Rectal smooth muscle tissue (tissue), 1 donor: ENCODE data around the gene RPA1.

Experiments
- H3K27ac ChIP-seq: one replicate; pipeline ENCODE4 v1.7.0; 2013; ENCODE audit warnings: low read depth, low read length, inconsistent platforms
- H3K27me3 ChIP-seq: one replicate; pipeline ENCODE4 v1.7.0; 2013; ENCODE audit warnings: low read length; ENCODE audit not compliant: control insufficient read depth, insufficient read depth
- H3K36me3 ChIP-seq: one replicate; pipeline ENCODE4 v1.7.0; 2013; ENCODE audit warnings: low read length; ENCODE audit not compliant: control insufficient read depth, insufficient read depth
- H3K4me1 ChIP-seq: one replicate; pipeline ENCODE4 v1.7.0; 2013; ENCODE audit warnings: low read length; ENCODE audit not compliant: control insufficient read depth, insufficient read depth
- H3K4me3 ChIP-seq: one replicate; pipeline ENCODE4 v1.7.0; 2013; ENCODE audit warnings: low read length
- H3K9ac ChIP-seq: one replicate; pipeline ENCODE4 v1.7.0; 2013; ENCODE audit warnings: low read length

RPA1 gene

GRCh38 chr17:1868090-1868489 is 38.3 kb downstream of the RPA1 start:
- Histone ChIP-seq H3K9ac (no peak overlapping the region), H3K36me3 (peaks cover 5% of the 10 kb centered on the region), H3K27me3 (no peaks in the 10 kb centered on the region), H3K27ac (no peak overlapping the region), H3K4me3 (no peak overlapping the region), H3K4me1 (no peaks in the 10 kb centered on the region)

GRCh38 chr17:1870592-1870991 is 40.8 kb downstream of the RPA1 start:
- Histone ChIP-seq H3K27ac (no peak overlapping the region), H3K27me3 (no peaks in the 10 kb centered on the region), H3K36me3 (peaks cover 5% of the 10 kb centered on the region), H3K4me1 (no peaks in the 10 kb centered on the region), H3K9ac (no peak overlapping the region), H3K4me3 (no peak overlapping the region)

GRCh38 chr17:1871756-1872155 is 42.0 kb downstream of the RPA1 start:
- no peak overlapping the region for H3K9ac ChIP-seq
- H3K27ac ChIP-seq, result no peak overlapping the region
- no peak overlapping the region for H3K4me3 ChIP-seq
- H3K4me1 ChIP-seq, result no peaks in the 10 kb centered on the region
- peaks cover 7% of the 10 kb centered on the region for H3K36me3 ChIP-seq
- H3K27me3 ChIP-seq, result no peaks in the 10 kb centered on the region

- Histone ChIP-seq H3K4me1 (no peaks in the 10 kb centered on the region), H3K36me3 (peaks cover 12% of the 10 kb centered on the region), H3K4me3 (no peak overlapping the region), H3K27me3 (no peaks in the 10 kb centered on the region), H3K9ac (no peak overlapping the region), H3K27ac (no peak overlapping the region)
These were observed 42.4 kb downstream of the RPA1 start for GRCh38 chr17:1872254-1872653.

- Histone ChIP-seq H3K27ac (no peak overlapping the region), H3K36me3 (peaks cover 17% of the 10 kb centered on the region), H3K4me3 (no peak overlapping the region), H3K9ac (no peak overlapping the region), H3K27me3 (no peaks in the 10 kb centered on the region), H3K4me1 (no peaks in the 10 kb centered on the region)
These were observed 43.2 kb downstream of the RPA1 start for GRCh38 chr17:1872976-1873375.

- no peak overlapping the region for H3K4me3 ChIP-seq
- H3K4me1 ChIP-seq, result no peaks in the 10 kb centered on the region
- peaks cover 18% of the 10 kb centered on the region for H3K36me3 ChIP-seq
- H3K27me3 ChIP-seq, result no peaks in the 10 kb centered on the region
- no peak overlapping the region for H3K9ac ChIP-seq
- H3K27ac ChIP-seq, result no peak overlapping the region
These were observed 43.6 kb downstream of the RPA1 start for GRCh38 chr17:1873418-1873817.

GRCh38 chr17:1875597-1875996 is 45.8 kb downstream of the RPA1 start:
- no peak overlapping the region for H3K27ac ChIP-seq
- peaks cover 27% of the 10 kb centered on the region for H3K36me3 ChIP-seq
- H3K9ac ChIP-seq, result no peak overlapping the region
- no peak overlapping the region for H3K4me3 ChIP-seq
- H3K4me1 ChIP-seq, result no peaks in the 10 kb centered on the region
- no peaks in the 10 kb centered on the region for H3K27me3 ChIP-seq

GRCh38 chr17:1878419-1879121 is 48.8 kb downstream of the RPA1 start:
- H3K27me3 ChIP-seq, result no peaks in the 10 kb centered on the region
- no peak overlapping the region for H3K4me3 ChIP-seq
- H3K27ac ChIP-seq, result no peak overlapping the region
- H3K9ac ChIP-seq, result no peak overlapping the region
- no peaks in the 10 kb centered on the region for H3K4me1 ChIP-seq
- H3K36me3 ChIP-seq, result peaks cover 40% of the 10 kb centered on the region

- no peaks in the 10 kb centered on the region for H3K4me1 ChIP-seq
- H3K27me3 ChIP-seq, result no peaks in the 10 kb centered on the region
- peaks cover 60% of the 10 kb centered on the region for H3K36me3 ChIP-seq
- H3K9ac ChIP-seq, result no peak overlapping the region
- H3K27ac ChIP-seq, result no peak overlapping the region
- no peak overlapping the region for H3K4me3 ChIP-seq
These were observed 51.2 kb downstream of the RPA1 start for GRCh38 chr17:1880851-1881630.

- Histone ChIP-seq H3K36me3 (peaks cover 55% of the 10 kb centered on the region), H3K27ac (no peak overlapping the region), H3K4me3 (no peak overlapping the region), H3K9ac (no peak overlapping the region), H3K27me3 (no peaks in the 10 kb centered on the region), H3K4me1 (no peaks in the 10 kb centered on the region)
These were observed 53.0 kb downstream of the RPA1 start for GRCh38 chr17:1882836-1883235.

- no peak overlapping the region for H3K9ac ChIP-seq
- no peaks in the 10 kb centered on the region for H3K27me3 ChIP-seq
- H3K36me3 ChIP-seq, result peaks cover 60% of the 10 kb centered on the region
- no peaks in the 10 kb centered on the region for H3K4me1 ChIP-seq
- H3K27ac ChIP-seq, result no peak overlapping the region
- no peak overlapping the region for H3K4me3 ChIP-seq
These were observed 53.7 kb downstream of the RPA1 start for GRCh38 chr17:1883536-1883935.

GRCh38 chr17:1888741-1889140 is 58.9 kb downstream of the RPA1 start:
- no peaks in the 10 kb centered on the region for H3K27me3 ChIP-seq
- H3K27ac ChIP-seq, result no peak overlapping the region
- H3K4me3 ChIP-seq, result no peak overlapping the region
- peaks cover 44% of the 10 kb centered on the region for H3K36me3 ChIP-seq
- H3K4me1 ChIP-seq, result no peaks in the 10 kb centered on the region
- no peak overlapping the region for H3K9ac ChIP-seq
